ENCODE results near the gene PNRC2.

GRCh38 chr1:23980728-23981070 is 21.1 kb downstream of the PNRC2 start:
- TF ChIP-seq CTCF (conservative IDR thresholded peaks at IDR 0.05; ENCODE audit: low read length) (no peak), EZH2phosphoT487 (IDR thresholded peaks at IDR 0.05; ENCODE audit: borderline replicate concordance) (no peak)

Measured in Loucy (cell line).